NT2/D1 (cell line): ENCODE measurements around the gene ACVR1C.

Experiments
- SUZ12 ChIP-seq: IDR thresholded peaks from 2 replicates; pipeline ENCODE4 v1.6.1; 2011; ENCODE audit not compliant: insufficient read length, insufficient read depth; ENCODE audit errors: extremely low read depth
- YY1 ChIP-seq: IDR thresholded peaks from 2 replicates; pipeline ENCODE4 v1.6.1; 2011; ENCODE audit not compliant: insufficient read length, insufficient read depth
- ZNF274 ChIP-seq: IDR thresholded peaks from 2 replicates; pipeline ENCODE4 v1.6.1; 2011; ENCODE audit warnings: mild to moderate bottlenecking, low read depth, low read length

- no peak for TF ChIP-seq ZNF274
- no peak for TF ChIP-seq YY1
- TF ChIP-seq SUZ12 = no peak
Measured at GRCh38 chr2:157603198-157603597, 25.5 kb downstream of the ACVR1C start.
